SH-SY5Y (cell line): Measurements from ENCODE around the gene EMX2.

ENCODE experiments used
- GATA2 ChIP-seq: IDR thresholded peaks from 2 replicates; pipeline ENCODE4 v1.6.1; 2011; ENCODE audit warnings: mild to moderate bottlenecking, low read depth, low read length
- GATA3 ChIP-seq: IDR thresholded peaks from 2 replicates; pipeline ENCODE4 v1.6.1; 2011; ENCODE audit warnings: low read depth, mild to moderate bottlenecking, low read length, moderate library complexity

GRCh38 chr10:117590101-117590875 is 47.7 kb downstream of the EMX2 start:
- TF ChIP-seq GATA3 (no peak), GATA2 (no peak)
